ENCODE measurements around the gene CRIM1. TPM values are rescaled to one million over a fixed set of nuclear protein-coding genes. Genes with fewer than 3 reads are reported as not detected.

CRIM1 gene
- total RNA-seq, 1 donor from 2014 or later: 0.58 TPM

- Mint-ChIP-seq H3K4me1 (no peaks in the 10 kb centered on the region), H3K27me3 (peaks cover 2% of the 10 kb centered on the region), H3K36me3 (ENCODE audit: low read depth) (no peaks in the 10 kb centered on the region), H3K27ac (no peak overlapping the region), H3K4me3 (no peak overlapping the region), H3K9me3 (no peaks in the 10 kb centered on the region)
- no peak for ATAC-seq (ENCODE audit: low read depth)
- ChIA-PET CTCF (no interaction called here), POLR2A (no interaction called here)
- no peak for DNase-seq
- TF ChIP-seq CTCF (IDR thresholded peaks at IDR 0.05): no peak
- intact Hi-C loops (cut with micrococcal nuclease): no loop called here
Observed at GRCh38 chr2:36423619-36424120, 68.1 kb downstream of the CRIM1 start.

GRCh38 chr2:36425608-36426355 lies 70.2 kb downstream of the CRIM1 start:
- ChIA-PET CTCF (no interaction called here), POLR2A (no interaction called here)
- Mint-ChIP-seq H3K36me3 (ENCODE audit: low read depth) (no peaks in the 10 kb centered on the region), H3K4me1 (no peaks in the 10 kb centered on the region), H3K9me3 (no peaks in the 10 kb centered on the region), H3K4me3 (no peak overlapping the region), H3K27ac (no peak overlapping the region), H3K27me3 (peaks cover 2% of the 10 kb centered on the region)
- intact Hi-C loops (cut with micrococcal nuclease): no loop called here
- no peak for ATAC-seq (ENCODE audit: low read depth)
- TF ChIP-seq CTCF (IDR thresholded peaks at IDR 0.05): no peak
- no peak for DNase-seq

GRCh38 chr2:36427790-36428243 lies 72.2 kb downstream of the CRIM1 start:
- POLR2A ChIA-PET: no interaction called here
- Mint-ChIP-seq H3K4me3 (no peak overlapping the region), H3K9me3 (no peaks in the 10 kb centered on the region), H3K27ac (no peak overlapping the region), H3K27me3 (peaks cover 2% of the 10 kb centered on the region), H3K4me1 (no peaks in the 10 kb centered on the region), H3K36me3 (ENCODE audit: low read depth) (no peaks in the 10 kb centered on the region)
- DNase-seq (no peak), ATAC-seq (ENCODE audit: low read depth) (no peak)
- CTCF ChIA-PET: no interaction called here
- intact Hi-C loops (cut with micrococcal nuclease): no loop called here
- no peak for TF ChIP-seq CTCF (IDR thresholded peaks at IDR 0.05)

- Mint-ChIP-seq H3K27ac (no peak overlapping the region), H3K4me3 (no peak overlapping the region)
- ATAC-seq (ENCODE audit: low read depth): no peak
Observed at GRCh38 chr2:36430549-36430948, 75.0 kb downstream of the CRIM1 start.

More at GRCh38 chr2:36430549-36430948, 75.0 kb downstream of the CRIM1 start:
- H3K27me3 Mint-ChIP-seq: no peaks in the 10 kb centered on the region
- no peaks in the 10 kb centered on the region for H3K9me3 Mint-ChIP-seq
- TF ChIP-seq CTCF (IDR thresholded peaks at IDR 0.05): no peak
- POLR2A ChIA-PET: no interaction called here
- CTCF ChIA-PET: no interaction called here
- no peaks in the 10 kb centered on the region for H3K36me3 Mint-ChIP-seq (ENCODE audit: low read depth)
- intact Hi-C loops (cut with micrococcal nuclease): no loop called here
- H3K4me1 Mint-ChIP-seq: no peaks in the 10 kb centered on the region
- DNase-seq: no peak
